Measurements from ENCODE around the gene VRK2. TPM values are rescaled to one million over a fixed set of nuclear protein-coding genes. Genes with fewer than 3 reads are reported as not detected.

VRK2 gene
- total RNA-seq, 1 donor, result 29.4 TPM

GRCh38 chr2:58202404-58202803 is 155.8 kb downstream of the VRK2 start:
- no peak overlapping the region for H3K4me3 ChIP-seq (ENCODE audit: low read depth, low read length)
- no peak for TF ChIP-seq CTCF (IDR thresholded peaks at IDR 0.05; ENCODE audit: insufficient read depth, low read depth, low read length)
- DNase-seq (ENCODE audit: low read depth), result peak; percentile 32

GRCh38 chr2:58203018-58203417 is 156.4 kb downstream of the VRK2 start:
- DNase-seq (ENCODE audit: low read depth), result no peak
- TF ChIP-seq CTCF (IDR thresholded peaks at IDR 0.05; ENCODE audit: insufficient read depth, low read depth, low read length), result no peak

GRCh38 chr2:58204195-58204959 is 157.8 kb downstream of the VRK2 start:
- TF ChIP-seq CTCF (IDR thresholded peaks at IDR 0.05; ENCODE audit: insufficient read depth, low read depth, low read length), result no peak
- H3K4me3 ChIP-seq (ENCODE audit: low read depth, low read length), result no peak overlapping the region
- DNase-seq (ENCODE audit: low read depth), result peak; percentile 49

More at GRCh38 chr2:58203018-58203417, 156.4 kb downstream of the VRK2 start:
- H3K4me3 ChIP-seq (ENCODE audit: low read depth, low read length), result no peak overlapping the region

GRCh38 chr2:58206785-58207184 is 160.2 kb downstream of the VRK2 start:
- no peak overlapping the region for H3K4me3 ChIP-seq (ENCODE audit: low read depth, low read length)
- DNase-seq (ENCODE audit: low read depth), result no peak
- no peak for TF ChIP-seq CTCF (IDR thresholded peaks at IDR 0.05; ENCODE audit: insufficient read depth, low read depth, low read length)

- no peak for TF ChIP-seq CTCF (IDR thresholded peaks at IDR 0.05; ENCODE audit: insufficient read depth, low read depth, low read length)
- no peak for DNase-seq (ENCODE audit: low read depth)
- no peak overlapping the region for H3K4me3 ChIP-seq (ENCODE audit: low read depth, low read length)
Observed at GRCh38 chr2:58207189-58207588, 160.6 kb downstream of the VRK2 start.

Other genes with a start within 250 kb of the VRK2 start
- gene FANCL, start 194.5 kb downstream of the VRK2 start, total RNA-seq, result 16.4 and 26.8 TPM in 2 replicates

Measured in fibroblast of villous mesenchyme (primary cell).